NCI-H187 (cell line): Measurements from ENCODE around the gene CERKL.

Experiments
- DNase-seq, 2 experiments: peaks; one replicate each; lab custom pipeline; 2025; lab: John Stamatoyannopoulos, UW

Gene CERKL

DNA sequence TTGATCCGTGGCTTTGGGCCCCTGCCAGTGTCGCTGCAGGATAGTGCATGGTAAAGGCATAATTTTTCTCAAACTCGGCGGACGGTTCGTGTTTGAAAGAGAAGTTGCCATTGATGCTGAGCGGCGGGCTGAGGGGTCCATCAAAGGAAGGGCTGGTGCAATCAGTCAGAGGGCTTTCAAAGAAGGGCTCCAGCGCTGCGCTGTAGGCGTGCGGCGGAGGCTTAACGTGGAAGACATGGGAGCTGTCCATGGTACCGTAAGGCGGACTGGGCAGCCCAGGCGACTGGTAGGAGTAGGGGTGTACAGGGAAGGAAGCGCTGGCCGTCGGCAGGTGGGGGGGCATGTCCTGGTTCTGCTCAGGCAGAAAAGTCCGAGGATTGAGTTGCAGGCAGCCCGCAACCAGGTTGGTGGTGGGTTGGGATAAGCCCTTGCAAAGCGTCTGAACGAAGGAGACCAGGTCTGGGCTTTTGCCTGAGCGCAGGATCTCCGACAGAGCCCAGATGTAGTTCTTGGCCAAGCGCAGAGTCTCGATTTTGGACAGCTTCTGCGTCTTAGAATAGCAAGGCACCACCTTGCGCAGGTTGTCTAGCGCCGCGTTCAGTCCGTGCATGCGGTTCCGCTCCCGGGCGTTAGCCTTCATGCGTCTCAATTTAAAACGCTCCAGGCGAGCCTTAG lies 21.1 kb upstream of the CERKL start:
- no peak for DNase-seq

- no peak for DNase-seq
Observed at GRCh38 chr2:181675254-181675653, 18.3 kb upstream of the CERKL start.

- no peak for DNase-seq
Observed at GRCh38 chr2:181674461-181674860, 17.6 kb upstream of the CERKL start.

- DNase-seq, result peak in 1 of 2 experiments; percentile 5
Observed at GRCh38 chr2:181673173-181673572, 16.3 kb upstream of the CERKL start.

DNA sequence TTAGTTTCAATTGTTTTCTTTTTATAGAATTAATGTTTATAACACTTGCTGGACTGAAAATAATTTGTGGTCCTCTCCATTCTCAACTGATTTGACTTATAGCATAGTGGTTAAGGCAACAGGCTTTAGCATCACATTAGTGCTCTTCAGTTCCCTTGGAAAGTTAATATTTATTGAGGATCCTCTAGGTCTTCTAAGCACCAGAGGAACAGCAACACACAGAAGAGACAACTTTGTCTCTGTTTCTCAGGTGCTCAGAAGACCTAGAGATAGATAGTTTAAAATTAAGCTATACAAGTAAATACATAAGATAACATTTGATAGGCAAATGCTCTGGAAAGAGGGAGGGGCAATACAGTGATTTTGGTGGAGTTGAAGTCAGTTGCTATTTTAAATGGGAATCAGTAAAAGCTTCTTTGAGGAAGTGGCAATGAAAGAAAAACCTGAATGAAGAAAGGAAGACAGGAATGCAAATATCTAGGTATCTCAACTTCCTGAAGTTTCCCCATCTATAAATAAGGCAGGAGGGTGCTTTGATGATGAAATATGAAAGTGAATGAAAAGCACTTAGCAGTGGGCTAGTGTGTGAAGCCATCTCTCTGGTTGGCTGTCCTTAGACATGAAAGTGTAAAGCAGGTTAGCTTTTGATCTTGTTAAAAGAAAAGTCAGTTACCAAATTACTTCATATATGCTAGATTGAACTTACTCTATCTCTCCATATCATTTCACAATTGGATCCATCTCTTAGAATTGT lies 15.5 kb upstream of the CERKL start:
- DNase-seq, result no peak

DNA sequence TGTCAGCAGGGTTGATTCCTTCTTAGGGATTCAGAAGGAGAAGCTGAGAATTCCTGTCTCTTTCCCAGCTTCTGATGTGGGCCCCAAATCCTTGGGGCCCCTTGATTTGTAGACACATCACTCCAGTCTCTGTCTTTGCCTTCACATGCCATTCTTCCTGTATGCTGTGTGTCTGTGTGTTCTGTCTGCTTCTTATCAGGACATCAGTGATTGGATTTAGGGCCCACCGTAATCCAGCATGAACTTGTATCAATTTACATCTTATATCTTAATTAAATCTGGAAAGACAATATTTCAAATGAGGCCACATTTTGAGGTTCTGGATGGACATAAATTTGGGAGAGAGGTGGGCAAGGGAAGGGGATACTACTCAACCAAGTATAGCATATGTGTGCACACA lies 13.7 kb upstream of the CERKL start:
- no peak for DNase-seq

DNA sequence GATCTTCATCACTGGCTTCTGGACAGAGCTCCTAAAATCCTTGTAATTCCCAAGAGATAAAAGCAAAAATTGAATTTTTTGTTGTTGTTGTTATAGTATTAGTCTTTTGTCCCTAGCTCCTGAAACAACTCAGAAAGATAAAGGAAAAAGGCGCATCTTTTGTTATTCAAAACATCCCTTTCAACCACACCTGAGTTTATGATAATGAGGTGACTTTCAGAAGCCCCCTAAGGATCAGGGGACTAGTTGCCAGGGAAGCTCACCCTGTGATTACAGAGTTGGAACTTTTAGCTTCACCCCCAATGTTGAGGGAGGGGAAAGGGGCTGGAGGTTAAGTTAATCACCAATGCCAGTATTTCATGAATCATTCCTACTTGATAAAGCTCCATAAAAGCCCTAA lies 10.3 kb upstream of the CERKL start:
- DNase-seq, result no peak

DNA sequence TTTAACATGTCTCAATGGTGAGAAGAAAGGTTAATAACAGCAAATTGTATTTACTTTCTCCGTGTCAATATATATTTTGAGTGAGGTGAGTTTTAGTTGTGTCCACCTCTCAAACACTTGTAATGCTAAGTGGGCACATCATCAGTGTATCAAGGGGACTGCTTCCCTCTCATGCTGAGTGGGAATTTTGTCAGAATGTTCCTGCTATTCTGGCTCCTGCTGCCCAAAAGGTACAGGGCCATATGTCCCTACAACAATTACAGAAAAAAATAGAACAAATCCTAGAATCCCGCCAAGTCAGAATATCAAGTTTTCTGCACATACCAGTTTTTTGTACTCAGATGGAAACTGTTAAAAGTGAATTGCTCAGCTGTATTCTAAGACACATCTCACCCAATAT lies 5.4 kb upstream of the CERKL start:
- no peak for DNase-seq

- no peak for DNase-seq
Observed at GRCh38 chr2:181660181-181660580, 3.3 kb upstream of the CERKL start.

DNA sequence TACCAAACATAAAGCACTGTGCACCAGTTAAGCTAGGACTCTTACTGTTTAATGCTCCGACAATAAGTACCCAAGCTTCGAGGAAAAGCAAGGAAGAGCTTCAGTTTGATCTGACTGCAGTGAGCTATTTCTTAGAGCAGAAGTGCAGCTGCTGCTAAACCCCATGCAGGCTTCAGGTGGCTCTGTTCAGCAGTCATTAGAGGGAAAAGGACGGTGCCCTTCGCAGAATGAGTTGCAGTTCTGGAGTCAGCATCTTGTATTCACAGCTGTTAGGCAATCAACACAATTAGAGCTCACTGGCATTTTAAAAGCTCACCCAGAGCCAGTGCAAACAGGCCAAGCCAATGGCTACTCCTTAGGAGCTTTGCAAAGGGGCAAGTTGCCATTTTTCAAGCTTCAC lies 1.5 kb upstream of the CERKL start:
- no peak for DNase-seq

GRCh38 chr2:181657379-181657778 lies 474 bp upstream of the CERKL start:
- no peak for DNase-seq

- no peak for DNase-seq
Observed at GRCh38 chr2:181655519-181655918, 1.4 kb downstream of the CERKL start.

GRCh38 chr2:181649436-181649979 lies 7.4 kb downstream of the CERKL start:
- DNase-seq, result no peak

DNA sequence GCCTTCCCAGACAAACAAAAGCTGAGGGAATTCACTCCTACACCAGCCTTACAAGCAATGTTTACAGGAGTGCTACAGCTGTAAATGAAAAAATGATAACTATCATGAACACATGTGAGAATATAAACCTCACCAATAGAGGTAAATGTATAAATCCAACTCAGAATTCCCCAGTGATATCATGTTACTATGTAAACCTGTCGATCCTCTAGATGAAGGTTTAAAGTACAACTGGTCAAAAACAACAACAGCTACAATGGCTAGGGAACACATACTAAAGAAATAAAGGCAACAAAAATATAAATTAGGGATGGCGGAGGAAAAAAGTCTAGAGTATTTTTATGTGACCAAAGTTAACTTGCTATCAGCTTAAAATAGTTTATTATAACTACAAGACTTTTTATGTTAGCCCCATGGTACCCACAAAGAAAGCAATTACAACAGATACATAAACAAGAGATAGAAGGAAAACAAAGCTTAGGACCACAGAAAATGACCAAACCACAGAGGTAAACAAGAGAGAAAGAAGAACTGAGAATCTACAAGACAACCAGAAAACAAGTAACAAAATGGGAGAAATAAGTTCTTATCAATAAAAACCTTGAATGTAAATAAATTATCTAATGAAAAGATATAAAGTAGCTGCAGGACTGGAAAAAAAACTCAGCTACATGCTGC lies 8.3 kb downstream of the CERKL start:
- no peak for DNase-seq

DNA sequence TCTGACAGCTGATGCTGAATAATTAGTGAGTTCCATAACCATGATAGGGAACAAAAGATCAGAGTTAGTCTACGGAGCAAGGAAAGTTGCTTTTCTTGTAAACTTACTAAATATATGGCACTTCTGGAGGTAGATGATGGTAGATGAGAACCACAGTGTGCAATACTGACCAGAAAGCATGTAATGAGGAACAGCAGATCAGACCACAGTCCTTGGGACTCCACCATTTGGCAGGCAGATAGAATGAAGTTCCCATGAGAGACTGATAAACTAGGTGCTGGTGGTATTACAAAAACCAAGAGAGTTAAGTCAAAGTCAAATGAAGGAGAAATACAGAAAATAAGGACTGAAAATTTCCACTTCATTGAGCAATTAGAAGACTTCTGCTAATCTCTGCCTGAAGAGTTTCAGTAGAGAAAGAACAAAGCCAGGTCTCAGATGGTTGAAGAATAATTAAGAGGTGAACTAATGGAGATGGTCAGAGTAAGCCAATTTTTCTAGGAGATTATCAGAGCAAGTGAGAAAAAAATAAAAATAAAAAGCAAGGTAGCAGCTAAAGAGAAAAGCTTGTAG lies 10.4 kb downstream of the CERKL start:
- DNase-seq, result no peak

GRCh38 chr2:181643151-181643550 lies 13.8 kb downstream of the CERKL start:
- no peak for DNase-seq

- no peak for DNase-seq
Observed at GRCh38 chr2:181642086-181642485, 14.8 kb downstream of the CERKL start.

DNA sequence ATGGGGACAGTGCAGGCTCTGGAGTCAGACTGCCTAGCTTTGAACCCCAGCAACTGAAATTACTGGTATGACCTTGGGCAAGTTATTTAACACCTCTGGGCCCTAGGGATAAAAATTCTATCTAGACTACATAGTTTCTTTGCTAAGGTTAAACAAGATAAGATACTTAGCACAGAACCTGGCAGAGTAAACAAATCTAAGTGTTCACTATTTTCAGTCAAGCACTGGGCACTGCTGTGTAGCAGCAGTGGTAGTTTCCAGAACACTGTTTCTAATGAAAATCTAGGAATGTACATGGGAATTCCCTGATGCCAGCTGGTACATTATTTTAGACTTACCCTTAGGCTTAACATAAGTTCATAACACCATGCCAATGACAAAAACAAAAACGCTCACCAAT lies 17.2 kb downstream of the CERKL start:
- no peak for DNase-seq

DNA sequence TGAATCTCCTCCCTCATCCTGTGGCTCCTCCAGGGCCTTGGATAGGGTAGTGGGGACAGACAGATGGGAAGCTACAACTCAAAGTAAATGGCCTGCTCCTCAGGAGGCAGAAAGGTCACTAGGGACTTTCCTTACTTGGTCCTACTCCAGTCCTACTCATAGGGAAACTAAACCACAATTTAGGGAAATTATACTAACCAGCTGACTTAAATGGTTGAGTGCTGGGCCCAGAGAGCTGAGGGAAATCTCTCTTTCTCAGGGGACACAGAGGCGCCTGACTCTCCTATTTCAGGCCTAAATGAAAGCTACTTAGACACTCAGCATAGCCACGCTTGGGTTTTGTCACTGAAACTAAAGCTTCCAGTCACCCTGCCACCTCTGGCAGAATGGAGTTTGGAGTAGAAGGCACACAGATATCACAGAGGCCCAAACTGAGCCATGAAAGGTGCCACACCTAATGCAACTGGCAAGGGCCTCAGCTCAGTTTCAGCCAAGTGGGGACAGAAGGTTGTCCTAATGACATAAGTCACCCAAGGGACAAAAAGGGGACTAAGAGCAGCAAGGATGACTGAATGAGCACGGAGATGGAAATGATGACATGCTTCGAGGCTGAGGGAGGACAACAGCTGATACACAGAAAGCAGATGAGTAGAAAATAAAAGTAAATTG lies 24.0 kb downstream of the CERKL start:
- no peak for DNase-seq

DNA sequence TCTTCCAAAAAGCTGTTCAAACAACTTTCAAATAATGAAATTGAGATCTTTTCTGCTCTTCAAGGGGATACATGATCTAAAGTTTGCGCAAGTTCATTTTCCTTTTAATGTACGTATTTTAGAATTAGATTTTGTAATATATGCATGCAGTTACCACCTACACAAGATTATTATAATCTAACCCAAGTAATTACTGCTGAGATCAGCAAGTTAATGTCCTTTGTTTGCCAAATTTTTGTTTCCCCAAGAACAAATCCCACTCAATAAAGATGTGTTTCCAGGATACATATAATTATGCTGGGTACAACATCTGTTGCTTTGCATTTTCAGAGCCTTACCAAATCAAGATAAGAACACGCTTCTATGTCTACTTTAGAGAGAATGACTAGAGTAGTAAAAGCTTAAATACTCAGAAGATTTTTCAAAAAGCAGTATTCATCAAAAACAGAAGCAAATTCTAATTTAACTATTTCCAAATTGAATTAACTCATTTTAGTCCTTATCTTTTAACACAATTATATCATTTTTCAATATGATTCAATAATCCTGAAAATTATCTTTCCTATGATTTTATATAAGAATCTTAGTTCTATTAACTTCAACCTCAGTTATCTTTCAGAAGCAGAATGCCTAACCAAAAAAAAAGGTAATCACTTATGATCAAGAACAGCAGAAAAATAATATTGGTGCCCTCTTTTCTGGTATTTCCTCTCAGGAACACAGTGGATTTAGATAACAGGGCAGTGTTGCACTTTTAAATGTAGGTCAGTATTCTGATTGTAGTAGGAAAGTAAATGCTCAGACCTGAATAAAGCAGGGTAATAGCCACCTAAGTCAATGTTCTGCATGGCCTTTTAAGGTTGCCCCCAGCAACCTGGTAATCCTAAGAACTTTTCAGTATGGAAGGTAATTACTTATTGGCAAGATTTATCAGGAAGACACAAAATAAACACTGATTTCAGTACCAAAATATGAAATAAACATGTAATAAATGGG lies 28.0 kb downstream of the CERKL start:
- no peak for DNase-seq

DNA sequence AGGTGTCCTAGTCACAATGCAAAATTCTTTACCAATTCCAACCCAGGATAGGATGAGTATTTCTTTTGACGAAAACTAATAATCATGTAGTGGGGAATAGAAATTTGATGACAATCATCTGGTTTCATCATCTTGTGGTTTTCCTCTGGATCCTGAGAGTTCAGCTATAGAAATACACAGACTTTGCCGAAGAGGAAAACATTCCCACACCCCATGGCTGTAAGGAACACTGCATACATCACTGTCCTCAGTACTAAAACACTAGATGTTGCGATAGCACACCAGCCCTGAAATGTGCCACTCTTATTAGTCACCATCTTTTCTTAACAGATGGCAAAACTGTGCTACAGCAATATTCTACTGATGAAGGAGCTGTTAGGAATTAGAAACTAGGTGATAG lies 29.4 kb downstream of the CERKL start:
- no peak for DNase-seq
